NB4 (cell line): ENCODE data around the gene HOATZ.

ENCODE experiments used
- CTCF ChIP-seq: IDR thresholded peaks from one replicate; pipeline ENCODE4 v1.5.1; 2012; ENCODE audit warnings: low read depth, low read length
- MAX ChIP-seq: IDR thresholded peaks from 2 replicates; pipeline ENCODE4 v1.6.1; 2011; ENCODE audit warnings: low read depth, low read length
- MYC ChIP-seq: IDR thresholded peaks from 2 replicates; pipeline ENCODE4 v1.6.1; 2011; ENCODE audit warnings: low read depth, low read length
- POLR2A ChIP-seq: IDR thresholded peaks from 2 replicates; pipeline ENCODE4 v1.6.1; 2011; ENCODE audit warnings: mild to moderate bottlenecking; ENCODE audit not compliant: insufficient read length; ENCODE audit errors: extremely low read depth

- TF ChIP-seq POLR2A = no peak
- no peak for TF ChIP-seq CTCF
- no peak for TF ChIP-seq MAX
- no peak for TF ChIP-seq MYC
Observed at GRCh38 chr11:111550258-111550657, 35.7 kb downstream of the HOATZ start.
